Natural killer cell (primary cell): ENCODE data around the gene VSIG10L. TPM values are rescaled to one million over a fixed set of nuclear protein-coding genes. Genes with fewer than 3 reads are reported as not detected.
A peak's percentile ranks its signal among the peaks of the same experiment; 100 is the strongest.

Experiments
- ATAC-seq, 3 donors: fragments of 150-1000 bp in 2 of 3; fragments of 200-7000 bp in 1 of 3; cut with Tn5 transposase; 1 replicate in 1 of 3; 2 replicates in 2 of 3; pipeline ENCODE4 v1.10.0; 2021; ENCODE audit warnings: mild to moderate bottlenecking in 2 of 3, moderate library complexity in 2 of 3
- DNase-seq, 2 donors: peaks; one replicate each; pipeline versions ENCODE4 v3.0.0 to v3.0.0-alpha.2; 2013 to 2021; ENCODE audit warnings: mixed read lengths in 1 of 2
- H3K27ac ChIP-seq: one replicate; pipeline ENCODE4 v1.5.1; 2013; ENCODE audit warnings: mild to moderate bottlenecking, low read length
- H3K27me3 ChIP-seq: one replicate; pipeline ENCODE4 v1.6.1; 2013; ENCODE audit warnings: low read length; ENCODE audit not compliant: control insufficient read depth, insufficient read depth
- H3K36me3 ChIP-seq: one replicate; pipeline ENCODE4 v1.6.1; 2013; ENCODE audit warnings: low read length; ENCODE audit not compliant: control insufficient read depth, insufficient read depth
- H3K4me1 ChIP-seq: one replicate; pipeline ENCODE4 v1.6.1; 2013; ENCODE audit warnings: low read length; ENCODE audit not compliant: control insufficient read depth, insufficient read depth
- H3K4me3 ChIP-seq: one replicate; pipeline ENCODE4 v1.5.1; 2013; ENCODE audit warnings: low read length
- H3K9me3 ChIP-seq: one replicate; pipeline ENCODE4 v1.6.1; 2013; ENCODE audit warnings: low read length; ENCODE audit not compliant: control insufficient read depth, insufficient read depth
- H3K27ac Mint-ChIP-seq, 2 donors: one replicate each; pipeline ENCODE4 v1.8.0; 2022; ENCODE audit warnings: mild to moderate bottlenecking in 2 of 2, mixed read lengths in 2 of 2, moderate library complexity in 1 of 2
- H3K27me3 Mint-ChIP-seq, 2 donors: one replicate each; pipeline ENCODE4 v1.8.0; 2022; ENCODE audit warnings: low read depth in 2 of 2, mixed read lengths in 2 of 2
- H3K36me3 Mint-ChIP-seq: one replicate; pipeline ENCODE4 v1.8.0; 2022; ENCODE audit warnings: mixed read lengths
- H3K4me1 Mint-ChIP-seq, 2 donors: one replicate each; pipeline ENCODE4 v1.8.0; 2022; ENCODE audit warnings: mixed read lengths in 2 of 2
- H3K4me3 Mint-ChIP-seq: one replicate; pipeline ENCODE4 v1.8.0; 2022; ENCODE audit warnings: mild to moderate bottlenecking, moderate library complexity, mixed read lengths
- H3K9me3 Mint-ChIP-seq, 2 donors: one replicate each; pipeline ENCODE4 v1.8.0; 2022; ENCODE audit warnings: mixed read lengths in 2 of 2
- WGBS: methylation state at CpG from one replicate; pipeline ENCODE4 v1.1.7; 2013; ENCODE audit warnings: missing lambda C conversion rate; ENCODE audit not compliant: insufficient coverage; 5-methylcytosine and 5-hydroxymethylcytosine counted together
- intact Hi-C: fragments of 100-400 bp; cut with micrococcal nuclease; formaldehyde crosslinking; loops from one replicate; pipeline ENCODE4 v1.14.2; 2022
- total RNA-seq, 4 donors: library from RNA; stranded (reverse); fragments of 120-200 nt in 1 of 4; gene quantifications; one replicate each; pipeline versions ENCODE4 v1.2.3 to v1.2.4, GENCODE V29; 2013 to 2022
- TF ChIP-seq, protein P1 (sequence below): fragments of 200-600 bp; IDR thresholded peaks from one replicate; pipeline ENCODE4 v1.8.0; 2022; ENCODE audit warnings: antibody characterized with exemption

Gene VSIG10L
- total RNA-seq, 3 donors from 2014 or later (not counting 1 experiment from before 2014, with no cell fraction given), result 0.52 to 0.68 TPM; not detected in 1

DNA sequence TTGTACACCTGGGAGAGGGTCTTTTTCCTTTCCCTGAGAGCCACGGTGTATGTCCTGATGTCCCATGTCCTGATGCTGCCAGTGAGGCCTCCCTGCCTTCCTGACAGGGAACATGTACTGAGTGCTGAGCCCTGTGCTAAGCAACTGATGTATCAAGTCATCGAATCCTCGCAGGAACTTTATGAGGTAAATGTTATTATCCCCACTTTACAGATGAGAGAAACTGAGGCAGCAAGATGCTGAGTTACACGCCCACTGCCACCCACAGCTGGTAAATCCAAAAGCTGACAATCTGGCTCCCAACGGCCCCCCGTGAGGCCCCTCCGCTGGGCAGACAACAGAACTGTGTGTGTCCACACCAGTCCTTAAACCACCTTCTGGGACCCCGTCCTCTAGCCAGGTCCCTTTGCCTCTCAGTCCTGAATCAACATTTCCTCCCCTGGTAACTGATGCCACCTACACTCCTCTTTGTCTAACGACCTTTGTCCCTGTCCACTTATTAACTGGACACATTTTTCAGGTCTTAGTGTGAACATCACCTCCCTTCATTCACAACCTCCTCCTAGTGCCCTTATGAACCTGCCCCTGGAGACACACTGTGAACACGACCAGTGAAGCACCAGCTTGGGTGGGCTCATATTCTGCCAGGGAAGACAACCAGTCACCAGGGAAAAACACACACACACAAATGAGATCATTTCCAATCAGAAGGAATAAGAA, 5.4 kb upstream of the VSIG10L start:
- H3K27me3 Mint-ChIP-seq, result no peaks in the 10 kb centered on the region
- H3K27ac ChIP-seq, result no peak overlapping the region
- no peak overlapping the region for H3K4me3 Mint-ChIP-seq
- H3K9me3 Mint-ChIP-seq, result no peaks in the 10 kb centered on the region
- no peak overlapping the region for H3K4me3 ChIP-seq
- H3K27me3 ChIP-seq, result no peaks in the 10 kb centered on the region
- peaks cover 0 to 6% of the 10 kb centered on the region in 2 donors for H3K4me1 Mint-ChIP-seq
- H3K27ac Mint-ChIP-seq, result no peak overlapping the region
- ATAC-seq, result no peak
- DNase-seq, result no peak
- intact Hi-C loops, result no loop called here
- WGBS, result 77% methylated on average over 10 of the region's 10 CpGs
- H3K9me3 ChIP-seq, result no peaks in the 10 kb centered on the region
- H3K36me3 ChIP-seq, result peaks cover 18% of the 10 kb centered on the region
- H3K36me3 Mint-ChIP-seq, result no peaks in the 10 kb centered on the region
- H3K4me1 ChIP-seq, result peaks cover 13% of the 10 kb centered on the region
- TF ChIP-seq, protein P1, sequence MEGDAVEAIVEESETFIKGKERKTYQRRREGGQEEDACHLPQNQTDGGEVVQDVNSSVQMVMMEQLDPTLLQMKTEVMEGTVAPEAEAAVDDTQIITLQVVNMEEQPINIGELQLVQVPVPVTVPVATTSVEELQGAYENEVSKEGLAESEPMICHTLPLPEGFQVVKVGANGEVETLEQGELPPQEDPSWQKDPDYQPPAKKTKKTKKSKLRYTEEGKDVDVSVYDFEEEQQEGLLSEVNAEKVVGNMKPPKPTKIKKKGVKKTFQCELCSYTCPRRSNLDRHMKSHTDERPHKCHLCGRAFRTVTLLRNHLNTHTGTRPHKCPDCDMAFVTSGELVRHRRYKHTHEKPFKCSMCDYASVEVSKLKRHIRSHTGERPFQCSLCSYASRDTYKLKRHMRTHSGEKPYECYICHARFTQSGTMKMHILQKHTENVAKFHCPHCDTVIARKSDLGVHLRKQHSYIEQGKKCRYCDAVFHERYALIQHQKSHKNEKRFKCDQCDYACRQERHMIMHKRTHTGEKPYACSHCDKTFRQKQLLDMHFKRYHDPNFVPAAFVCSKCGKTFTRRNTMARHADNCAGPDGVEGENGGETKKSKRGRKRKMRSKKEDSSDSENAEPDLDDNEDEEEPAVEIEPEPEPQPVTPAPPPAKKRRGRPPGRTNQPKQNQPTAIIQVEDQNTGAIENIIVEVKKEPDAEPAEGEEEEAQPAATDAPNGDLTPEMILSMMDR, result no peak

DNA sequence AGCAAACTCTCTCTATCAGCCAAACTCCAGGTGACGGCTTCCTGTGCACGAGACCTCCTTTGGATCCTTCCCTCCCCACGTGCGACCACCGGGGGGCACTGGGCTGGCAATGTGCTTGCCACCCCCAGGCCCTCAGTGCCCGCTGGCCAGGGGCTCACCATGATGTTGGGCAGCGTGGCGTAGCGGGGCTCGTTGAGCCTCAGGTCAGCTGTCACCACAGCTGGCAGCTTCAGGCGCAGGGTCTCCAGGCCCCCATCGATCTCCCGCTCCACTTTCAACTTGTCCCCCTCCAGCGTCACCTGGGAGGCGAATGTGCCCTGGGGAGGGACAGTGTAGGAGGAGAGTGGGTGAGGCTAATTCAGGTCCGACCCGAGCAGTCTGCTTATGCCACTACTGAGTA, 4.8 kb upstream of the VSIG10L start:
- H3K9me3 ChIP-seq, result no peaks in the 10 kb centered on the region
- no peak for DNase-seq
- Mint-ChIP-seq H3K4me1 (peaks cover 0 to 6% of the 10 kb centered on the region in 2 donors), H3K9me3 (no peaks in the 10 kb centered on the region), H3K4me3 (no peak overlapping the region), H3K36me3 (no peaks in the 10 kb centered on the region), H3K27me3 (no peaks in the 10 kb centered on the region), H3K27ac (no peak overlapping the region)
- intact Hi-C loops, result no loop called here
- 96% methylated on average over 16 of the region's 17 CpGs for WGBS
- no peak overlapping the region for H3K4me3 ChIP-seq
- TF ChIP-seq, protein P1, result no peak
- H3K36me3 ChIP-seq, result peaks cover 18% of the 10 kb centered on the region
- H3K27ac ChIP-seq, result no peak overlapping the region
- H3K27me3 ChIP-seq, result no peaks in the 10 kb centered on the region
- ATAC-seq, result no peak
- H3K4me1 ChIP-seq, result peaks cover 13% of the 10 kb centered on the region

DNA sequence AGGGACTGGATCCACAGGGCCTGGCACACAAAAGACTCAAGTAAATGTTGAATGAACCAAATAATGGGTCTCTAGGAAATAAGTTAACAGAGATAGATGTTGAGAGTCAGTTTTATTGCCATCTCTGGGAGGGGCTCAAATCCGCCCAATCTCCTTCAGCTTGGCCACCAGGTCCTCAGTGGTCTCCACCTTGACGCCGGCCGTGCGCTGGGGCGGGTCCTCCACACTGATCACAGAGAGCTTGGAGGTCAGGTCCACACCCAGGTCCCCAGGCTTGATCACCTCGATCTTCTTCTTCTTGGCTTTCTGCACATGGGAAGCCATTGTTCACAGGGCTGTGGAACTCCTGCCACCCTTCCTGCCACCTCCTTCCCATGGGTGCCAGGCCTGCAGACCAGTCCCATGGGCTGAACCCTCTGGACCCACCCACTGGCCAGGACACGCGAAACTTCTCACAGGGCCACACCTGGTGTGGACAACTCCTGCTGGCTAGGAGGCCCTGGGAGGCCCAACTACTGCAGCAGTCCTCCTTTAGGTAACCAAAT, 3.2 kb upstream of the VSIG10L start:
- Mint-ChIP-seq H3K4me3 (no peak overlapping the region), H3K4me1 (peaks cover 0 to 12% of the 10 kb centered on the region in 2 donors), H3K9me3 (no peaks in the 10 kb centered on the region), H3K36me3 (no peaks in the 10 kb centered on the region), H3K27ac (no peak overlapping the region), H3K27me3 (peaks cover 0 to 4% of the 10 kb centered on the region in 2 donors)
- ATAC-seq (no peak), DNase-seq (no peak)
- H3K4me3 ChIP-seq, result no peak overlapping the region
- peaks cover 10% of the 10 kb centered on the region for H3K36me3 ChIP-seq
- 97% methylated on average over 9 of the region's 9 CpGs for WGBS
- intact Hi-C loops, result no loop called here
- peaks cover 19% of the 10 kb centered on the region for H3K4me1 ChIP-seq
- H3K27me3 ChIP-seq, result no peaks in the 10 kb centered on the region
- TF ChIP-seq, protein P1, result no peak
- H3K9me3 ChIP-seq, result no peaks in the 10 kb centered on the region
- H3K27ac ChIP-seq, result peak overlapping the region; percentile 44
